ENCODE results near the gene TUBG2. TPM values are rescaled to one million over a fixed set of nuclear protein-coding genes. Genes with fewer than 3 reads are reported as not detected.

Gene TUBG2
- total RNA-seq, 2 experiments from 2014 or later: 10.4 to 23.4 TPM

- POLR2A ChIA-PET: no interaction called here
Observed at GRCh38 chr17:42690596-42690995, 31.5 kb downstream of the TUBG2 start.

GRCh38 chr17:42691021-42691545, 32.0 kb downstream of the TUBG2 start:
- intact Hi-C loops (cut with micrococcal nuclease; ENCODE audit: unreplicated experiment): no loop called here
- Histone ChIP-seq H3K27ac (ENCODE audit: low read depth, low read length, poor library complexity, severe bottlenecking) (no peak overlapping the region), H4K20me1 (ENCODE audit: insufficient read depth, low read length) (no peaks in the 10 kb centered on the region), H2AFZ (ENCODE audit: low read length) (no peak overlapping the region), H3K4me2 (ENCODE audit: low read length) (no peak overlapping the region), H3K4me3 (ENCODE audit: low read depth, low read length, poor library complexity, severe bottlenecking) (no peak overlapping the region), H3K79me2 (ENCODE audit: insufficient read depth, low read depth, low read length) (no peaks in the 10 kb centered on the region), H3K36me3 (ENCODE audit: insufficient read depth, low read length) (no peaks in the 10 kb centered on the region), H3K4me1 (ENCODE audit: insufficient read depth, low read length, poor library complexity, severe bottlenecking) (no peaks in the 10 kb centered on the region), H3K9me2 (ENCODE audit: insufficient read depth, low read length) (no peaks in the 10 kb centered on the region), H3K9me3 (ENCODE audit: low read length) (no peaks in the 10 kb centered on the region)
- CTCF ChIA-PET (ENCODE audit: unreplicated experiment): no interaction called here
- TF ChIP-seq CTCF (conservative IDR thresholded peaks at IDR 0.05; ENCODE audit: low read length) (no peak), EZH2phosphoT487 (IDR thresholded peaks at IDR 0.05; ENCODE audit: borderline replicate concordance, low read depth, low read length) (no peak)
- POLR2A ChIA-PET: no interaction called here
- BruUV-seq (replicated peaks): no TSS peak
- DNase-seq (ENCODE audit: low spot score): no peak

More at GRCh38 chr17:42690596-42690995, 31.5 kb downstream of the TUBG2 start:
- Histone ChIP-seq H3K4me1 (ENCODE audit: insufficient read depth, low read length, poor library complexity, severe bottlenecking) (no peaks in the 10 kb centered on the region), H2AFZ (ENCODE audit: low read length) (no peak overlapping the region), H3K9me2 (ENCODE audit: insufficient read depth, low read length) (no peaks in the 10 kb centered on the region), H4K20me1 (ENCODE audit: insufficient read depth, low read length) (no peaks in the 10 kb centered on the region), H3K4me2 (ENCODE audit: low read length) (no peak overlapping the region), H3K27ac (ENCODE audit: low read depth, low read length, poor library complexity, severe bottlenecking) (no peak overlapping the region), H3K9me3 (ENCODE audit: low read length) (no peaks in the 10 kb centered on the region), H3K4me3 (ENCODE audit: low read depth, low read length, poor library complexity, severe bottlenecking) (no peak overlapping the region), H3K79me2 (ENCODE audit: insufficient read depth, low read depth, low read length) (no peaks in the 10 kb centered on the region), H3K36me3 (ENCODE audit: insufficient read depth, low read length) (no peaks in the 10 kb centered on the region)
- CTCF ChIA-PET (ENCODE audit: unreplicated experiment): no interaction called here
- intact Hi-C loops (cut with micrococcal nuclease; ENCODE audit: unreplicated experiment): no loop called here
- TF ChIP-seq CTCF (conservative IDR thresholded peaks at IDR 0.05; ENCODE audit: low read length) (no peak), EZH2phosphoT487 (IDR thresholded peaks at IDR 0.05; ENCODE audit: borderline replicate concordance, low read depth, low read length) (no peak)
- BruUV-seq (replicated peaks): no TSS peak
- DNase-seq (ENCODE audit: low spot score): no peak

GRCh38 chr17:42692489-42692888, 33.4 kb downstream of the TUBG2 start:
- no peak overlapping the region for H3K4me3 ChIP-seq (ENCODE audit: low read depth, low read length, poor library complexity, severe bottlenecking)
- no peaks in the 10 kb centered on the region for H3K4me1 ChIP-seq (ENCODE audit: insufficient read depth, low read length, poor library complexity, severe bottlenecking)
- ChIA-PET POLR2A (no interaction called here), CTCF (ENCODE audit: unreplicated experiment) (no interaction called here)
- no peak for TF ChIP-seq EZH2phosphoT487 (IDR thresholded peaks at IDR 0.05; ENCODE audit: borderline replicate concordance, low read depth, low read length)
- no peaks in the 10 kb centered on the region for H3K9me3 ChIP-seq (ENCODE audit: low read length)
- H3K27ac ChIP-seq (ENCODE audit: low read depth, low read length, poor library complexity, severe bottlenecking): no peak overlapping the region
- H4K20me1 ChIP-seq (ENCODE audit: insufficient read depth, low read length): no peaks in the 10 kb centered on the region
- H3K79me2 ChIP-seq (ENCODE audit: insufficient read depth, low read depth, low read length): no peaks in the 10 kb centered on the region
- DNase-seq (ENCODE audit: low spot score): no peak
- no peak overlapping the region for H3K4me2 ChIP-seq (ENCODE audit: low read length)
- intact Hi-C loops (cut with micrococcal nuclease; ENCODE audit: unreplicated experiment): no loop called here
- H3K9me2 ChIP-seq (ENCODE audit: insufficient read depth, low read length): no peaks in the 10 kb centered on the region
- no peak overlapping the region for H2AFZ ChIP-seq (ENCODE audit: low read length)
- no TSS peak for BruUV-seq (replicated peaks)
- no peaks in the 10 kb centered on the region for H3K36me3 ChIP-seq (ENCODE audit: insufficient read depth, low read length)

Measured in OCI-LY7 (cell line).